Psoas muscle (tissue), 8 donors: Measurements from ENCODE around the gene ROPN1. TPM values are rescaled to one million over a fixed set of nuclear protein-coding genes. Genes with fewer than 3 reads are reported as not detected.

Experiments used
- ATAC-seq, 4 donors: fragments of 200-7000 bp; cut with Tn5 transposase; one replicate each; pipeline ENCODE4 v1.9.1; 2020; ENCODE audit warnings: moderate library complexity in 3 of 4, mild to moderate bottlenecking in 2 of 4
- DNase-seq, 2 donors: peaks; one replicate each; pipeline ENCODE4 v3.0.0-alpha.2; 2020
- H3K27ac ChIP-seq: fragments of 200-600 bp; one replicate; pipeline ENCODE4 v1.8.0; 2022
- H3K27me3 ChIP-seq, 3 donors: fragments of 200-600 bp in 1 of 3; one replicate each; pipeline versions ENCODE4 v1.6.1 to v1.8.0; 2013 to 2022; ENCODE audit warnings: low read length in 2 of 3, mild to moderate bottlenecking in 2 of 3, moderate library complexity in 1 of 3; ENCODE audit not compliant: insufficient read depth in 3 of 3
- H3K36me3 ChIP-seq, 2 donors: fragments of 200-600 bp in 1 of 2; one replicate each; pipeline versions ENCODE4 v1.6.1 to v1.8.0; 2013 to 2022; ENCODE audit warnings: low read depth in 1 of 2, mild to moderate bottlenecking in 1 of 2, moderate library complexity in 1 of 2; ENCODE audit not compliant: insufficient read depth in 1 of 2
- H3K4me1 ChIP-seq: fragments of 200-600 bp; one replicate; pipeline ENCODE4 v1.8.0; 2022
- H3K4me3 ChIP-seq: fragments of 200-600 bp; one replicate; pipeline ENCODE4 v1.8.0; 2022; ENCODE audit warnings: mild to moderate bottlenecking
- H3K9me3 ChIP-seq: fragments of 200-600 bp; one replicate; pipeline ENCODE4 v1.8.0; 2022
- WGBS, 3 donors: extraction: QIAGEN DNeasy Blood & Tissue Kit; methylation state at CpG; one replicate each; pipeline versions ENCODE4 v1.1.6 to v1.1.7; 2013; 5-methylcytosine and 5-hydroxymethylcytosine counted together
- intact Hi-C, 2 donors: fragments of 100-400 bp; cut with DNase I; formaldehyde crosslinking; loops; one replicate each; pipeline versions ENCODE4 v1.11.0 to v1.14.2; 2022
- polyA plus RNA-seq, 3 donors: library from polyadenylated mRNA; stranded (reverse); fragments of 200-250 nt; gene quantifications; one replicate each; pipeline ENCODE4 v1.2.3, GENCODE V29; 2013
- total RNA-seq, 4 donors: library from RNA; stranded (reverse); fragmentation: NEBNext Ultra II Directional in 2 of 4; extraction: Animal tissue kit (Norgen Biotek cat#: 25700) in 2 of 4; gene quantifications; one replicate each; pipeline versions ENCODE4 v1.2.1 to v1.2.4, GENCODE V29; 2021 to 2023
- TF ChIP-seq, protein P1 (sequence below): fragments of 200-600 bp; IDR thresholded peaks from one replicate; pipeline ENCODE4 v1.8.0; 2022; ENCODE audit warnings: antibody characterized with exemption
- donor health status: healthy with polysubstance abuse.
- donor health status: DM: no; HTN: no; CAD: no; lungs with moderate emphysema.
- donor health status: Bipolar disorder and iron deficiency.
- donor health status: healthy.
- donor health status: DM: yes; HTN: yes; CAD: no.
- donor health status: DM: no; HTN: no; CAD: no.
- donor health status: DM: no; HTN: no; CAD: no.
- donor health status: DM: yes; HTN: yes; CAD: no.

ROPN1 gene
- total and polyA plus RNA-seq, 7 donors, result not detected

DNA sequence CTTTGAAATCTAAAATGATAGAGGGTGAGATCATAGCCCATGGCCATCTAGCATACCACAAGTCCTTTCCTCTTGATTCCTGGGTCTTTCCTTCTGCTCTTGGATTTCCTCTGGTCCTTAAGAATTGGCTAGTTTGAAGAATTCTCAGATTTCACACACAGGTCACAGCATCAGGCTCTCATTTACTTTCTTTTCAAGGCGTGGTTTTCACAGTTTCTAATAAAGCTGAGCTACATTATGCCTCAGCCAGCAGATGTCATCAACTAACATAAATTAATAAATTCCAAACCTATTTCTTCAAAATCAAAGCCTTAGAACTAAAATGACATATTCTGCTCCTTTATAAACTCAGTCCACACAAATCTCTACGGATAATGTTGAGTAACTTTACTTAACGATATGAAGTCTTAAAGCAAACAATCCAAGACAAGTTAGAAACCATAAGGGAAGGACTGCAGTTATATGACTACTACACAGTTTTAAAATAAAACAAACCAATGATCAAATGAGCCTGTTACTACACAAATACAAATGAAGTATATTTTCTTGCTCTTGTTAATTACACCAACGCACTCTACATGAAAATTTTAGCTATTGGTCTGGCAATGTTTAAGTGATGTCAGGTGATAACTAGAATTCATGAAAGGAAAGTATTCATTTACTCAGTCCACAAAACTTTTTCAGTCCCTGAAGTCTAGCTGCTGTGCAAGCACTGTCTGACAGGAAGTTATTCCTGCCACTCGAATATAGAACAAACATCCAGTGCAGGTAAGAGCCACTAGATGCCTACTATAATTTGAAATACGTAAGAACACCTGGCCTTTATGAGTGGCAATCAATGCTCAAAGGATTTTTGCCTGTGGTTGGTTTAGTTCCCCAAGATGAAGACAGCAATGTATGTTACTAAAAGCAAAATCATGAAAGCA, 40.1 kb downstream of the ROPN1 start:
- H3K9me3 ChIP-seq, result no peaks in the 10 kb centered on the region
- 83 to 86% (median 83%) methylated on average over 6 of the region's 6 CpGs for WGBS, 3 donors
- no peaks in the 10 kb centered on the region for H3K27me3 ChIP-seq
- H3K36me3 ChIP-seq, result peaks cover 2 to 84% of the 10 kb centered on the region in 2 donors
- H3K27ac ChIP-seq, result no peak overlapping the region
- H3K4me3 ChIP-seq, result no peak overlapping the region
- H3K4me1 ChIP-seq, result no peaks in the 10 kb centered on the region
- TF ChIP-seq, protein P1, sequence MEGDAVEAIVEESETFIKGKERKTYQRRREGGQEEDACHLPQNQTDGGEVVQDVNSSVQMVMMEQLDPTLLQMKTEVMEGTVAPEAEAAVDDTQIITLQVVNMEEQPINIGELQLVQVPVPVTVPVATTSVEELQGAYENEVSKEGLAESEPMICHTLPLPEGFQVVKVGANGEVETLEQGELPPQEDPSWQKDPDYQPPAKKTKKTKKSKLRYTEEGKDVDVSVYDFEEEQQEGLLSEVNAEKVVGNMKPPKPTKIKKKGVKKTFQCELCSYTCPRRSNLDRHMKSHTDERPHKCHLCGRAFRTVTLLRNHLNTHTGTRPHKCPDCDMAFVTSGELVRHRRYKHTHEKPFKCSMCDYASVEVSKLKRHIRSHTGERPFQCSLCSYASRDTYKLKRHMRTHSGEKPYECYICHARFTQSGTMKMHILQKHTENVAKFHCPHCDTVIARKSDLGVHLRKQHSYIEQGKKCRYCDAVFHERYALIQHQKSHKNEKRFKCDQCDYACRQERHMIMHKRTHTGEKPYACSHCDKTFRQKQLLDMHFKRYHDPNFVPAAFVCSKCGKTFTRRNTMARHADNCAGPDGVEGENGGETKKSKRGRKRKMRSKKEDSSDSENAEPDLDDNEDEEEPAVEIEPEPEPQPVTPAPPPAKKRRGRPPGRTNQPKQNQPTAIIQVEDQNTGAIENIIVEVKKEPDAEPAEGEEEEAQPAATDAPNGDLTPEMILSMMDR, result no peak
- DNase-seq (no peak), ATAC-seq (no peak)
- intact Hi-C loops, result no loop called here

DNA sequence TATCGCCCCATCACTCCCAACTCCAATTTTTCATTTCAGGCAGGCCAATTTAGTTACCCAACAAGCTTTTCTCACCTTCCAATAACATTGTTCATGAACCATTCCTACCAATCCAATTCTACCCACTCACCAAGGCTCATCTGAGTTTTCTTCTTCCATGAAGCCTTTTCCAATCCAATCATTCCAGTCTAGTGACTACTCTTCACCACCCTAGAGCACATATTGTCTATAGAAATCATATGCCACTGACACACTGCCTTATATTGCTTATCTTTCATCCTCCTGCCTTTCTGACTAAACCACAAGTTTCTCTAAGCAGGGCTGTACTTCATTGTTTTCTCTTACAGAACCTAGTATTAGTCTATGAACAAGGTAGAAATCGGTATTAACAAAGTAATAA, 42.3 kb downstream of the ROPN1 start:
- Histone ChIP-seq H3K27ac (no peak overlapping the region), H3K4me1 (no peaks in the 10 kb centered on the region), H3K9me3 (no peaks in the 10 kb centered on the region), H3K36me3 (peaks cover 2 to 81% of the 10 kb centered on the region in 2 donors), H3K4me3 (no peak overlapping the region), H3K27me3 (no peaks in the 10 kb centered on the region)
- no peak for DNase-seq
- 97 to 99% (median 98%) methylated on average over 2 of the region's 2 CpGs for WGBS, 3 donors
- ATAC-seq, result no peak
- intact Hi-C loops, result no loop called here
- TF ChIP-seq, protein P1, result no peak

DNA sequence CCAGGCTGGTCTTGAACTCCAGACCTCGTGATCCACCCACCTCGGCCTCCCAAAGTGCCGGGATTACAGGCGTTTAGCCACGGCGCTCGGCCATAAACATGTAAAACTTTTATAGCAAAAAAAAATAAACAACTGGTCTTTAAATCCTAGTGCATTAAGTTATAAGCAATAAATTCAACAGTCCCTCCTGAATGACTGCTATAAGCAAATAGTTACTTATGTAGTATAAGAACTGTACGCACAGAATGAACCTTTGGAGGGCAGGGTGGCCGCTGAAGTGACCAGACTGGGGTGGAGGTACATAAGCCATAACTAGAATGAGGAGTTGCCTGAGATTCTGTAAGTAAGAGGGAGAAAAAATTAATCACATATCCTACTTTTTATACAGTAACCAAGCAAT, 43.5 kb downstream of the ROPN1 start:
- ATAC-seq, result no peak
- TF ChIP-seq, protein P1, result no peak
- Histone ChIP-seq H3K9me3 (no peaks in the 10 kb centered on the region), H3K27ac (no peak overlapping the region), H3K4me1 (no peaks in the 10 kb centered on the region), H3K4me3 (no peak overlapping the region), H3K27me3 (no peaks in the 10 kb centered on the region), H3K36me3 (peaks cover 9 to 81% of the 10 kb centered on the region in 2 donors)
- WGBS, 3 donors, result 97 to 98% (median 98%) methylated on average over 9 of the region's 9 CpGs
- DNase-seq, result no peak
- intact Hi-C loops, result no loop called here

DNA sequence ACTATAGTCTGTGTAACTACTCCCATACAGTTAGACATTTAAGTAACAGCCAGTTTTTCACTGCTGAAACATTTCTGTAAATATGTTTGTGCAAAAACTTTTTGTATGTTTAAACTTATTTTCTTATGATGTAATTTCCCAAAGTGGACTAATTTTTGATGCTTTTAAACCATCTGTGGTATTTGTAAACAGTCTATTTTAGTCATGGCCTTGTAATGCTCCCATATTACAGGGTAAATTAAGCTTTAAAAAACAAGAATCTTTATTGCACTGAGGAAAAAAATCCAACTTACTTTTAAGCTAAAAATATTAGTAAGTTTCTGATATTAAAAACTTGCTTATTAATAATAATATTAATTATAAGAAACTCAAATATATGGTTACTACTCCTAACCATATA, 44.4 kb downstream of the ROPN1 start:
- Histone ChIP-seq H3K9me3 (no peaks in the 10 kb centered on the region), H3K36me3 (peaks cover 9 to 78% of the 10 kb centered on the region in 2 donors), H3K27ac (no peak overlapping the region), H3K4me1 (no peaks in the 10 kb centered on the region), H3K27me3 (no peaks in the 10 kb centered on the region), H3K4me3 (no peak overlapping the region)
- TF ChIP-seq, protein P1, result no peak
- intact Hi-C loops, result no loop called here
- DNase-seq (no peak), ATAC-seq (no peak)
